ENCODE results near the gene NAP1L4. TPM values are rescaled to one million over a fixed set of nuclear protein-coding genes. Genes with fewer than 3 reads are reported as not detected.

The NAP1L4 gene
- polyA plus RNA-seq, 1 donor from 2014 or later, result 199 TPM

- no peak overlapping the region for H3K27ac ChIP-seq (ENCODE audit: low read length)
- H3K4me2 ChIP-seq (ENCODE audit: low read length), result no peak overlapping the region
- TF ChIP-seq POLR2AphosphoS5 (IDR thresholded peaks at IDR 0.05) (no peak), MXI1 (conservative IDR thresholded peaks at IDR 0.05; ENCODE audit: poor library complexity, severe bottlenecking) (no peak), EZH2 (IDR thresholded peaks at IDR 0.05; ENCODE audit: borderline replicate concordance, insufficient read depth, low read length, poor library complexity, severe bottlenecking) (no peak), REST (IDR thresholded peaks at IDR 0.05; ENCODE audit: borderline replicate concordance) (no peak), SMC3 (conservative IDR thresholded peaks at IDR 0.05; ENCODE audit: poor library complexity) (no peak), EP300 (conservative IDR thresholded peaks at IDR 0.05; ENCODE audit: poor library complexity, severe bottlenecking) (no peak), TAF1 (IDR thresholded peaks at IDR 0.05; ENCODE audit: low read depth) (no peak), CTCF (IDR thresholded peaks at IDR 0.05; ENCODE audit: poor library complexity, severe bottlenecking) (no peak), RAD21 (conservative IDR thresholded peaks at IDR 0.05) (no peak)
- H3K4me3 ChIP-seq (ENCODE audit: low read length), result no peak overlapping the region
- no peak overlapping the region for H3K9ac ChIP-seq (ENCODE audit: low read length)
- no peaks in the 10 kb centered on the region for H3F3A ChIP-seq (ENCODE audit: insufficient read depth, low read length, poor library complexity, severe bottlenecking)
- no peaks in the 10 kb centered on the region for H4K20me1 ChIP-seq (ENCODE audit: insufficient read depth)
- no peaks in the 10 kb centered on the region for H3K9me3 ChIP-seq (ENCODE audit: low read length)
- H3K36me3 ChIP-seq (ENCODE audit: insufficient read depth, low read length), result no peaks in the 10 kb centered on the region
- H3K27me3 ChIP-seq (ENCODE audit: insufficient read depth, low read depth, low read length), result no peaks in the 10 kb centered on the region
- H3K9me2 ChIP-seq (ENCODE audit: insufficient read depth, low read length), result no peaks in the 10 kb centered on the region
- no peak overlapping the region for H2AFZ ChIP-seq (ENCODE audit: low read depth, low read length)
- H3K79me2 ChIP-seq (replicated peaks; ENCODE audit: insufficient read depth, low read length), result no peaks in the 10 kb centered on the region
Measured at GRCh38 chr11:2915473-2915872, 76.7 kb downstream of the NAP1L4 start.

- H3K9me2 ChIP-seq (ENCODE audit: insufficient read depth, low read length), result no peaks in the 10 kb centered on the region
- no peaks in the 10 kb centered on the region for H3K79me2 ChIP-seq (replicated peaks; ENCODE audit: insufficient read depth, low read length)
- no peaks in the 10 kb centered on the region for H3K36me3 ChIP-seq (ENCODE audit: insufficient read depth, low read length)
- no peaks in the 10 kb centered on the region for H4K20me1 ChIP-seq (ENCODE audit: insufficient read depth)
- H3K4me3 ChIP-seq (ENCODE audit: low read length), result no peak overlapping the region
- no peak overlapping the region for H2AFZ ChIP-seq (ENCODE audit: low read depth, low read length)
- no peak overlapping the region for H3K9ac ChIP-seq (ENCODE audit: low read length)
- H3K9me3 ChIP-seq (ENCODE audit: low read length), result no peaks in the 10 kb centered on the region
- no peak for TF ChIP-seq RAD21 (conservative IDR thresholded peaks at IDR 0.05)
- TF ChIP-seq SMC3 (conservative IDR thresholded peaks at IDR 0.05; ENCODE audit: poor library complexity), result no peak
- TF ChIP-seq TAF1 (IDR thresholded peaks at IDR 0.05; ENCODE audit: low read depth), result no peak
- no peak for TF ChIP-seq POLR2AphosphoS5 (IDR thresholded peaks at IDR 0.05)
- TF ChIP-seq REST (IDR thresholded peaks at IDR 0.05; ENCODE audit: borderline replicate concordance), result no peak
- TF ChIP-seq MXI1 (conservative IDR thresholded peaks at IDR 0.05; ENCODE audit: poor library complexity, severe bottlenecking), result no peak
- TF ChIP-seq EP300 (conservative IDR thresholded peaks at IDR 0.05; ENCODE audit: poor library complexity, severe bottlenecking), result no peak
- no peak for TF ChIP-seq CTCF (IDR thresholded peaks at IDR 0.05; ENCODE audit: poor library complexity, severe bottlenecking)
- TF ChIP-seq EZH2 (IDR thresholded peaks at IDR 0.05; ENCODE audit: borderline replicate concordance, insufficient read depth, low read length, poor library complexity, severe bottlenecking), result no peak
- no peak overlapping the region for H3K4me2 ChIP-seq (ENCODE audit: low read length)
- H3K27ac ChIP-seq (ENCODE audit: low read length), result no peak overlapping the region
- no peaks in the 10 kb centered on the region for H3K27me3 ChIP-seq (ENCODE audit: insufficient read depth, low read depth, low read length)
- no peaks in the 10 kb centered on the region for H3F3A ChIP-seq (ENCODE audit: insufficient read depth, low read length, poor library complexity, severe bottlenecking)
Measured at GRCh38 chr11:2914455-2915195, 77.5 kb downstream of the NAP1L4 start.

Measured in neural cell (in vitro differentiated cells).